Skeletal muscle tissue (tissue), 4 donors: Measurements from ENCODE around the gene ERVH48-1. TPM values are rescaled to one million over a fixed set of nuclear protein-coding genes. Genes with fewer than 3 reads are reported as not detected.
A peak's percentile ranks its signal among the peaks of the same experiment; 100 is the strongest.
"Not testable (repeated sequence)": the region's sequence is repeated elsewhere in the genome, so short reads cannot be mapped to it uniquely, and the experiment has no call there.

Experiments
- H3K27ac ChIP-seq: one replicate; pipeline ENCODE4 v1.7.0; 2013; ENCODE audit warnings: mild to moderate bottlenecking, low read depth, low read length, inconsistent platforms
- H3K27me3 ChIP-seq, 3 donors: one replicate each; pipeline ENCODE4 v1.7.0; 2013; ENCODE audit warnings: low read length in 3 of 3; ENCODE audit not compliant: control insufficient read depth in 3 of 3, insufficient read depth in 3 of 3
- H3K36me3 ChIP-seq, 3 donors: one replicate each; pipeline ENCODE4 v1.7.0; 2013; ENCODE audit warnings: low read length in 3 of 3; ENCODE audit not compliant: control insufficient read depth in 3 of 3, insufficient read depth in 3 of 3
- H3K4me1 ChIP-seq, 3 donors: one replicate each; pipeline ENCODE4 v1.7.0; 2013; ENCODE audit warnings: low read length in 3 of 3, mild to moderate bottlenecking in 3 of 3; ENCODE audit not compliant: control insufficient read depth in 3 of 3, insufficient read depth in 3 of 3
- H3K4me3 ChIP-seq, 3 donors: one replicate each; pipeline ENCODE4 v1.7.0; 2013; ENCODE audit warnings: low read length in 3 of 3
- H3K9ac ChIP-seq, 3 donors: one replicate each; pipeline ENCODE4 v1.7.0; 2013; ENCODE audit warnings: low read length in 3 of 3, mild to moderate bottlenecking in 3 of 3, moderate library complexity in 2 of 3, low read depth in 1 of 3
- H3K9me3 ChIP-seq, 3 donors: one replicate each; pipeline ENCODE4 v1.7.0; 2013; ENCODE audit warnings: low read length in 3 of 3; ENCODE audit not compliant: control insufficient read depth in 3 of 3
- total RNA-seq: library from RNA; depleted of rRNA; stranded (reverse); fragments of >200 nt; gene quantifications from one replicate; pipeline ENCODE4 v1.2.3, GENCODE V29; 2014
- donor health status: Osteomylitis.

ERVH48-1 gene
- total RNA-seq, 1 donor from 2014 or later = not detected

- H3K27me3 ChIP-seq, H3K9ac ChIP-seq, H3K27ac ChIP-seq, H3K9me3 ChIP-seq, H3K4me1 ChIP-seq, H3K4me3 ChIP-seq: not testable (repeated sequence)
- peaks cover 36 to 45% (median 39%) of the 10 kb centered on the region in 3 donors for H3K36me3 ChIP-seq
Measured at GRCh38 chr21:42908484-42908883, 16.9 kb downstream of the ERVH48-1 start.

GRCh38 chr21:42906233-42906632 lies 19.2 kb downstream of the ERVH48-1 start:
- Histone ChIP-seq H3K4me3 (no peak overlapping the region), H3K4me1 (no peaks in the 10 kb centered on the region), H3K36me3 (peaks cover 35 to 48% (median 48%) of the 10 kb centered on the region in 3 donors), H3K27me3 (no peaks in the 10 kb centered on the region), H3K27ac (no peak overlapping the region), H3K9me3 (no peaks in the 10 kb centered on the region), H3K9ac (no peak overlapping the region)

GRCh38 chr21:42905195-42905594 lies 20.2 kb downstream of the ERVH48-1 start:
- Histone ChIP-seq H3K27ac (no peak overlapping the region), H3K4me1 (peaks cover 0 to 2% (median 0%) of the 10 kb centered on the region in 3 donors), H3K9ac (no peak overlapping the region), H3K4me3 (no peak overlapping the region), H3K9me3 (no peaks in the 10 kb centered on the region), H3K27me3 (no peaks in the 10 kb centered on the region), H3K36me3 (peaks cover 32 to 57% (median 48%) of the 10 kb centered on the region in 3 donors)

- Histone ChIP-seq H3K4me1 (peaks cover 0 to 2% (median 0%) of the 10 kb centered on the region in 3 donors), H3K9me3 (no peaks in the 10 kb centered on the region), H3K9ac (no peak overlapping the region), H3K36me3 (peaks cover 27 to 57% (median 46%) of the 10 kb centered on the region in 3 donors), H3K27me3 (no peaks in the 10 kb centered on the region), H3K27ac (no peak overlapping the region), H3K4me3 (no peak overlapping the region)
Measured at GRCh38 chr21:42903817-42904216, 21.6 kb downstream of the ERVH48-1 start.

GRCh38 chr21:42900446-42900845 lies 25.0 kb downstream of the ERVH48-1 start:
- H3K4me1 ChIP-seq = peaks cover 0 to 4% (median 2%) of the 10 kb centered on the region in 3 donors
- no peak overlapping the region for H3K9ac ChIP-seq
- H3K36me3 ChIP-seq = peaks cover 24 to 55% (median 45%) of the 10 kb centered on the region in 3 donors
- H3K27ac ChIP-seq = no peak overlapping the region
- no peak overlapping the region for H3K4me3 ChIP-seq
- no peaks in the 10 kb centered on the region for H3K27me3 ChIP-seq
- no peaks in the 10 kb centered on the region for H3K9me3 ChIP-seq

GRCh38 chr21:42892931-42893755 lies 32.3 kb downstream of the ERVH48-1 start, which contains the start of gene NDUFV3:
TSS of gene NDUFV3 (plus strand) at chr21:42893309. CDS start at chr21:42893334, 25 bp downstream.
- peak within 1 kb of the TSS; percentile 76 to 96 (median 93) for H3K4me3 ChIP-seq
- peaks cover 2 to 12% (median 8%) of the 10 kb centered on the region in 3 donors for H3K36me3 ChIP-seq
- H3K9me3 ChIP-seq = no peaks in the 10 kb centered on the region
- peaks cover 11 to 22% (median 13%) of the 10 kb centered on the region in 3 donors for H3K4me1 ChIP-seq
- no peaks in the 10 kb centered on the region for H3K27me3 ChIP-seq
- H3K9ac ChIP-seq = peak within 1 kb of the TSS; percentile 98 to 99 (median 98)
- peak within 1 kb of the TSS; percentile 97 for H3K27ac ChIP-seq

- H3K4me3 ChIP-seq = peak overlapping the region; percentile 74 to 88 (median 76)
- H3K9ac ChIP-seq = peak overlapping the region; percentile 78 to 98 (median 96)
- no peaks in the 10 kb centered on the region for H3K27me3 ChIP-seq
- H3K9me3 ChIP-seq = no peaks in the 10 kb centered on the region
- H3K4me1 ChIP-seq = peaks cover 11 to 22% (median 13%) of the 10 kb centered on the region in 3 donors
- H3K36me3 ChIP-seq = peaks cover 2 to 9% (median 6%) of the 10 kb centered on the region in 3 donors
- peak overlapping the region; percentile 97 for H3K27ac ChIP-seq
Measured at GRCh38 chr21:42892582-42892930, 32.9 kb downstream of the ERVH48-1 start.

GRCh38 chr21:42887326-42887725 lies 38.1 kb downstream of the ERVH48-1 start:
- H3K4me1 ChIP-seq = peaks cover 0 to 1% (median 1%) of the 10 kb centered on the region in 3 donors
- H3K27me3 ChIP-seq = no peaks in the 10 kb centered on the region
- no peaks in the 10 kb centered on the region for H3K9me3 ChIP-seq
- H3K36me3 ChIP-seq = no peaks in the 10 kb centered on the region
- H3K9ac ChIP-seq = no peak overlapping the region
- no peak overlapping the region for H3K4me3 ChIP-seq
- no peak overlapping the region for H3K27ac ChIP-seq

GRCh38 chr21:42883921-42884320 lies 41.5 kb downstream of the ERVH48-1 start:
- Histone ChIP-seq H3K4me3 (no peak overlapping the region), H3K27ac (no peak overlapping the region), H3K4me1 (peaks cover 4 to 16% (median 5%) of the 10 kb centered on the region in 3 donors), H3K27me3 (no peaks in the 10 kb centered on the region), H3K9me3 (no peaks in the 10 kb centered on the region), H3K9ac (no peak overlapping the region), H3K36me3 (no peaks in the 10 kb centered on the region)

- Histone ChIP-seq H3K9ac (peak overlapping the region in 2 of 3 donors; percentile 77 to 89), H3K4me1 (peaks cover 13 to 28% (median 15%) of the 10 kb centered on the region in 3 donors), H3K9me3 (no peaks in the 10 kb centered on the region), H3K27me3 (no peaks in the 10 kb centered on the region), H3K4me3 (peak overlapping the region; percentile 74 to 99 (median 98)), H3K36me3 (peaks cover 3 to 7% (median 4%) of the 10 kb centered on the region in 3 donors), H3K27ac (peak overlapping the region; percentile 69)
Measured at GRCh38 chr21:42880352-42880751, 45.1 kb downstream of the ERVH48-1 start.
